Muscle layer of duodenum (tissue), 2 donors: ENCODE results near the gene DLD.
"Not testable (repeated sequence)": the region's sequence is repeated elsewhere in the genome, so short reads cannot be mapped to it uniquely, and the experiment has no call there.

Experiments used
- H3K27ac ChIP-seq: one replicate; pipeline ENCODE4 v1.7.0; 2013; ENCODE audit warnings: mild to moderate bottlenecking, low read length
- H3K27me3 ChIP-seq: one replicate; pipeline ENCODE4 v1.7.0; 2013; ENCODE audit warnings: low read depth, mild to moderate bottlenecking, control low read depth, low read length
- H3K36me3 ChIP-seq, 2 donors: one replicate each; pipeline ENCODE4 v1.7.0; 2013; ENCODE audit warnings: low read length in 2 of 2, control low read depth in 1 of 2, mild to moderate bottlenecking in 1 of 2; ENCODE audit not compliant: insufficient read depth in 2 of 2, control insufficient read depth in 1 of 2
- H3K4me1 ChIP-seq, 2 donors: one replicate each; pipeline ENCODE4 v1.7.0; 2013; ENCODE audit warnings: low read length in 2 of 2, mild to moderate bottlenecking in 2 of 2, control low read depth in 1 of 2, moderate library complexity in 1 of 2; ENCODE audit not compliant: insufficient read depth in 2 of 2, control insufficient read depth in 1 of 2
- H3K4me3 ChIP-seq, 2 donors: one replicate each; pipeline ENCODE4 v1.7.0; 2013; ENCODE audit warnings: low read length in 2 of 2, low read depth in 1 of 2, mild to moderate bottlenecking in 1 of 2
- H3K9me3 ChIP-seq, 2 donors: one replicate each; pipeline ENCODE4 v1.7.0; 2013; ENCODE audit warnings: low read length in 2 of 2, control low read depth in 1 of 2, mild to moderate bottlenecking in 1 of 2; ENCODE audit not compliant: control insufficient read depth in 1 of 2
- donor health status: healthy.

The DLD gene

GRCh38 chr7:107876916-107877315, 14.1 kb upstream of the DLD start:
- no peak overlapping the region for H3K27ac ChIP-seq
- H3K4me3 ChIP-seq, result no peak overlapping the region
- H3K36me3 ChIP-seq, result no peaks in the 10 kb centered on the region
- no peaks in the 10 kb centered on the region for H3K27me3 ChIP-seq
- no peaks in the 10 kb centered on the region for H3K4me1 ChIP-seq
- H3K9me3 ChIP-seq, result no peaks in the 10 kb centered on the region

DNA sequence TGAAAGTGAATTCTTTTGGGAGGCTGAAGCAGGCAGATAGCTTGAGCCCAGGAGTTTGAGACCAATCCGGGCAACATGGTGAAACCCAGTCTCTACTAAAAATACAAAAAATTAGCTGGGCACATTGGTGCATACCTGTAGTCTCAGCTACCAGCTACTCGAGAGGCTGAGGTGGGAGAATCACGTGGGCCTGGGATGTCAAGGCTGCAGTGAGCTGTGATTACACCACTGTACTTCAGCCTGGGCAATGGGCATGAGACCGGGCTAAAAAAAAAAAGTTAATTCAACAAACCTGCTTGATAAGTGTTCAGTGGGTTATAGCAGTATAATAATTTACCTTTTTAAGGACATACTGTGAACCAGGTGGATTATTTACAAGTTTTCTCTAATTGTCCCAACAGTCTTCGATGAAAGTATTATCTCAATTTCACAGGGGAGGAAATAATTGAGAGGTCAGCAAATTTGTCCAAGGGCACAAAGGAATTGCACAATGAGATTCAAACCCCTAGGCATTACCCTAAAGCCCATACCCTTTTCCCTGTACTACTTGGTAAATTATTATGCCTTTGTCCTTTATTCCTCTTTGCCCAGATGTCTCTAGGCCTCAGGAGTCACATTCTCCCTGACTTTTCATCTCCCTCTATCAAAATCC, 13.1 kb upstream of the DLD start:
- Histone ChIP-seq H3K27ac (no peak overlapping the region), H3K4me3 (no peak overlapping the region), H3K27me3 (no peaks in the 10 kb centered on the region), H3K9me3 (no peaks in the 10 kb centered on the region), H3K36me3 (no peaks in the 10 kb centered on the region), H3K4me1 (no peaks in the 10 kb centered on the region)

DNA sequence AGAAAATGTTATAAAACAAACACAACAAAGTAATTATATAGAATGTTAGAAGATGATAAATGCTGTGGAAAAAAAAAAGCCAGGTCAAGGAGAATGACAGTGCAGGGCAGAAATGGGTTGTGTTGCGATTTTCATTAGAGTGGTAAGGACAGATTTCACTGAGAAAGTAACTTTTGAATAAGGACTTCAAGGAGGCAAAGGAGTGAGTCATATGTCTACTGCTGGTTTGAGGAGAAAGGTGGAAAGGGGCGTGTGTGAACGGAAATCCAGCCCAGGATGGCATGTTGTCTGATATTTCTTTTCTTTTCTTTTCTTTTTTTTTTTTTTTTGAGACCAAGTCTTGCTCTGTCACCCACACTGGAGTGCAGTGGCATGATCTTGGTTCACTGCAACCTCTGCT, 12.3 kb upstream of the DLD start:
- Histone ChIP-seq H3K36me3 (no peaks in the 10 kb centered on the region), H3K27ac (no peak overlapping the region), H3K4me3 (no peak overlapping the region), H3K27me3 (no peaks in the 10 kb centered on the region), H3K9me3 (no peaks in the 10 kb centered on the region), H3K4me1 (no peaks in the 10 kb centered on the region)

DNA sequence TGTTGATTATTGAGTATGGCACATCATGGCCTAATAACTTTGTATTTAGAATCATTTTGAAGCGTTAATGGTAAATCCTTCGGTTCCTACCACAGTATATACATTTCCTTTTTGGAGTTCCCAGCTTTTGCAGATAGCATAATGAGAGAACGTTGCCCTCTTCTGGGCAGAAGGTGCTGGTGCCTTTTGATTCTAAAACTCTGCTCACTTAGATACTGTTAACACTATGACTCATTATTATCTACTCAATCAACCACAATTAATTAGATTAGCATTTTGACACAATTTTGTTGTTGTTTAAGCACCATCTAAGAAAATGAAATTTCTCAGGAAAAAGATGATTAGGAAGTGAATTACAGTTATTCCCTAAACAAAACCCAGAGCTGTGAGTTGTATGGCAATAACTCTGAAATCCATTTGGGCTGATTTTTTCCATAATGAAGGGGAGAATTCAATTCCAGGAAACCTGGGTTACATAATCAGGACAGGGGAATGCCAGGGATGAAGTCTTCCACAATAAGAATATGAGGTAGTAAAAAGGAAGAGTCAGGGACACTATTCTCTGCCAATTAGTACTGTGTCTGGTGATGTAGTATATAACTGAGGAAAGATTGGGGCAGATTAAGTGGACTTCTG, 11.5 kb upstream of the DLD start:
- no peak overlapping the region for H3K27ac ChIP-seq
- no peak overlapping the region for H3K4me3 ChIP-seq
- no peaks in the 10 kb centered on the region for H3K9me3 ChIP-seq
- no peaks in the 10 kb centered on the region for H3K36me3 ChIP-seq
- H3K27me3 ChIP-seq, result no peaks in the 10 kb centered on the region
- no peaks in the 10 kb centered on the region for H3K4me1 ChIP-seq

DNA sequence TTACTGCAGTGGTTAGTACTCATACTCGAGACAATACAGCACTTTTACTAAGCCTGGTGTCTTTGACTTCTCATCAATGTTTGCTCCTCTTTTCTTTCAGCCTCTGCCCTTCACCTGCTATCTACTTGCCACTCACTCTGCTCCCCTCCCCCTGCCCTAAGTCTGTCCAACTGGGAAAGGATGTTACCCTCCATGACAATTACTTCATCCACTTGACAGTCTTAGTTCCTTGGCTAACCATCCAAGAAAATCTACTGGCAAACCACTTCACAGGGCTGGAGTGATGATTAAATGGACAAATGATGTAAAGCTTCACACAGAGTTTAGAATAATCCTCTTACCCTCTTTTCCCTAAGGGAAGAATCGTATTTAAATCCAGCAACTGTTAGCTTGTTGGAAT, 8.2 kb upstream of the DLD start:
- H3K9me3 ChIP-seq, result no peaks in the 10 kb centered on the region
- H3K27me3 ChIP-seq, result no peaks in the 10 kb centered on the region
- no peak overlapping the region for H3K27ac ChIP-seq
- H3K36me3 ChIP-seq, result no peaks in the 10 kb centered on the region
- no peak overlapping the region for H3K4me3 ChIP-seq
- H3K4me1 ChIP-seq, result no peaks in the 10 kb centered on the region

DNA sequence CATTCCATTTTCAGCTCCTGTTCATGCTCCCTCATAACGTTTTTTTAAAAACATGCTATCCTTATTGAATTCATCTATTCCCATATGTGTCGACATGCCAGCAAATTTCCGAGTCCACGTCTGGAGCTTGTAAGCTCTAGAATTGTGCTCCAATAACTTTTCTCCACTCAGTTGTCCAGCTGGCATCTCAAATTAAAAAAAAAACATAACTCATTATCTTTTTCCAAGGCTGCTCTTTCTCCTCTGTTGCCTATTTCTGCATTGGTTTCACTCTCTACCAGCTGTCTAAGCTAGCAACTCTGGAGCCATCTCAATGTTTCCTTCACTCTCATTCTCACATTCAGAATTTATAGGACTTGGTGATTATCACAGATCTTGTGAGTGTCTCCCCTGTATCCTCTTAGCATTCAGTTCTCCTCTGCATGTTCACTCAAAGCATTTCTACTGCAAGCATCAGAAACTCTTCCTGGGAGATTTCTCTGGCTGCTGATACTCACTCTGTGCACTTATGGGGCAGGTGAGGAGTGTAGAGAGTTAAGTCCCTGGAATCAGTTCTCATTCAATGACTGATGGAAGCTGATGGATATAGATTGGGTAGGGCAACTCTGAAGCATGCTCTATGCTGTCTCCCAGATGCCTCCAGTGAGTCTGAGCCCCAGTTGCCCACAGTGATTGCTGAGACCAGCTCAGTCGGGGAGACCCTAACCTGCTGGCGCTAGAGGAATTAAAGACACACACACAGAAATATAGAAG, 6.7 kb upstream of the DLD start:
- Histone ChIP-seq H3K27ac (no peak overlapping the region), H3K36me3 (no peaks in the 10 kb centered on the region), H3K4me1 (no peaks in the 10 kb centered on the region)

GRCh38 chr7:107887827-107888226, 3.2 kb upstream of the DLD start:
- H3K4me3 ChIP-seq, H3K9me3 ChIP-seq, H3K36me3 ChIP-seq, H3K27ac ChIP-seq, H3K27me3 ChIP-seq: not testable (repeated sequence)
- peaks cover 1 to 10% of the 10 kb centered on the region in 2 donors for H3K4me1 ChIP-seq

More for the DNA sequence above, 6.7 kb upstream of the DLD start:
- Histone ChIP-seq H3K4me3 (no peak overlapping the region), H3K27me3 (no peaks in the 10 kb centered on the region), H3K9me3 (no peaks in the 10 kb centered on the region)

DNA sequence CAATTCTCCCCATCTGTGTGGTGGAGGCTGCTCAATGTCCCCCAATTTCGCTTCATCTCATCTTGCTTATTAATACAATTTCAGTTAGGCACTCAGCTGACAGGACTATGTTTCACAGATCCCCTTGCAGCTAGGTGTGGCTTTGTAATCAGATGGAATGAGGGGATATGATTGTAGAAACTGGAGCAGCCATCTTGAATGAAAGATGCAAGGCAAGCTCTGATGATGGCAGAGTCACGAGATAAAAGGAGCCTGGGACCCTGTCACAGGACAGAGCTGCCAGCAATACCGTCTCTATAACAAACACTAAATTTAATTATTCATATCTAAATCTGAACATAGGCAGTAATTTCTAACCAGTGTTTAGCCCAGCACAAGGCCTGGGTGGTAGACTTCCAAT, 991 bp upstream of the DLD start:
- no peaks in the 10 kb centered on the region for H3K27me3 ChIP-seq
- H3K4me1 ChIP-seq, result peaks cover 10 to 27% of the 10 kb centered on the region in 2 donors
- H3K4me3 ChIP-seq, result peak overlapping the region; percentile 76 to 95
- H3K36me3 ChIP-seq, result peaks cover 2 to 10% of the 10 kb centered on the region in 2 donors
- no peaks in the 10 kb centered on the region for H3K9me3 ChIP-seq
- peak overlapping the region; percentile 97 for H3K27ac ChIP-seq

DNA sequence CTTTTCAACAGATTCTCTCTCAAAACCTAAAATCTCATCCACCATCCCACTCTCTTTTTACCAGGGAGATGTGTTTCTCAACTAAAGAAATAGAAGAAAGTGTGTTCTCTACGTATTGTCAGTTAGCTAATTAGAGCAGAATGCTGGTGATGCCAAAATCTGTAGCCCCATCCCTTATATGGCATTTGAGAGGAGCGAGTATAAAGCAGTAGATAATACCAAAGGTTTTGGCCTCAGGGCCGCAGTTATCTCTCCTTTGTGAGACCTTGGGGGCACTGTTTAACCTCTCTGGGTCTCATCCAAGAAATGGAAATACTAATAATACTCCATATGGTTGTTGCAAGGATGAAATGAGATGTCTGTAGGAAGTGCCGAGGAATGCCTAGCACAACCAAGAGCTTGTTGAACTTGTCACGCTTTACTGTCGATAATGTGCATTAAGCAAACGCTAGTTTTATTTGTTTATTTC, 456 bp upstream of the DLD start:
- Histone ChIP-seq H3K4me3 (peak overlapping the region; percentile 76 to 95), H3K4me1 (peaks cover 10 to 32% of the 10 kb centered on the region in 2 donors), H3K27ac (peak overlapping the region; percentile 97), H3K27me3 (no peaks in the 10 kb centered on the region), H3K9me3 (no peaks in the 10 kb centered on the region), H3K36me3 (peaks cover 4 to 15% of the 10 kb centered on the region in 2 donors)

GRCh38 chr7:107891636-107892366, 818 bp downstream of the DLD start:
- peak overlapping the region; percentile 97 for H3K27ac ChIP-seq
- no peaks in the 10 kb centered on the region for H3K27me3 ChIP-seq
- H3K9me3 ChIP-seq, result no peaks in the 10 kb centered on the region
- peak overlapping the region; percentile 76 to 95 for H3K4me3 ChIP-seq
- H3K36me3 ChIP-seq, result peaks cover 4 to 19% of the 10 kb centered on the region in 2 donors
- H3K4me1 ChIP-seq, result peaks cover 10 to 38% of the 10 kb centered on the region in 2 donors

DNA sequence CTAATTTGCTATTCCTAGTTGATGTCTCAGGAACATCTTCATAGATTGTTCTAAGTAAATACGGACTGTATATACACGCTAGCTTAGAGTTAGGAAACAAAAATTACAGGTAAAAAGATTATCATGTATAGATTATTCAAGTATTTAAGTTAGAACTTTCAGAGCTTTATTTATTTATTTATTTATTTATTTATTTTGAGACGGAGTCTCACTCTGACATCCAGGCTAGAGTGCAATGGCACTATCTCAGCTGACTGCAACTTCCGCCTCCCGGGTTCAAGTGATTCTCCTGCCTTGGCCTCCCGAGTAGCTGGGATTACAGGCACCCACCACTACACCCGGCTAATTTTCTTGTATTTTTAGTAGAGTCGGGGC, 1.4 kb downstream of the DLD start:
- Histone ChIP-seq H3K27ac (peak overlapping the region; percentile 97), H3K4me1 (peaks cover 10 to 38% of the 10 kb centered on the region in 2 donors), H3K4me3 (peak overlapping the region; percentile 76 to 95), H3K36me3 (peaks cover 4 to 19% of the 10 kb centered on the region in 2 donors)
- H3K9me3 ChIP-seq, H3K27me3 ChIP-seq: not testable (repeated sequence)
